MM.1S (cell line): Measurements from ENCODE around the gene TMEM134.

ENCODE experiments used
- DNase-seq: peaks from one replicate; pipeline ENCODE4 v3.0.0-alpha.2; 2015
- H2AFZ ChIP-seq: fragments of 300-600 bp; sonication (generic); 2 replicates; pipeline ENCODE4 v1.6.0; 2016; ENCODE audit warnings: antibody characterized with exemption, low read length
- H3F3A ChIP-seq: fragments of 300-600 bp; sonication (generic); 2 replicates; pipeline ENCODE4 v1.6.1; 2016; ENCODE audit warnings: mild to moderate bottlenecking, antibody characterized with exemption, low read length, moderate library complexity, mixed read lengths; ENCODE audit not compliant: insufficient read depth
- H3K27ac ChIP-seq: fragments of 300-600 bp; sonication (generic); 2 replicates; pipeline ENCODE4 v1.5.1; 2016; ENCODE audit warnings: mild to moderate bottlenecking, low read length
- H3K27me3 ChIP-seq: fragments of 300-600 bp; sonication (generic); replicated peaks from 2 replicates; pipeline ENCODE4 v1.6.0; 2016; ENCODE audit warnings: low read length; ENCODE audit not compliant: insufficient read depth
- H3K36me3 ChIP-seq: fragments of 300-600 bp; sonication (generic); replicated peaks from 2 replicates; pipeline ENCODE4 v1.6.1; 2016; ENCODE audit warnings: mild to moderate bottlenecking, low read length, mixed read lengths; ENCODE audit not compliant: insufficient read depth
- H3K4me1 ChIP-seq: fragments of 300-600 bp; sonication (generic); 2 replicates; pipeline ENCODE4 v1.6.1; 2016; ENCODE audit warnings: low read length, mixed read lengths
- H3K4me2 ChIP-seq: fragments of 300-600 bp; sonication (generic); 2 replicates; pipeline ENCODE4 v1.6.0; 2016; ENCODE audit warnings: low read depth, low read length
- H3K4me3 ChIP-seq: fragments of 300-600 bp; sonication (generic); 2 replicates; pipeline ENCODE4 v1.5.1; 2016; ENCODE audit warnings: low read length, mixed read lengths
- H3K79me2 ChIP-seq: fragments of 300-600 bp; sonication (generic); 2 replicates; pipeline ENCODE4 v1.6.1; 2016; ENCODE audit warnings: mixed run types, low read length, mixed read lengths
- H3K9ac ChIP-seq: fragments of 300-600 bp; sonication (generic); 2 replicates; pipeline ENCODE4 v1.6.1; 2016; ENCODE audit warnings: low read length, mixed read lengths
- H3K9me2 ChIP-seq: fragments of 300-600 bp; sonication (generic); replicated peaks from 2 replicates; pipeline ENCODE4 v1.6.1; 2016; ENCODE audit warnings: mild to moderate bottlenecking, low read length, mixed read lengths; ENCODE audit not compliant: insufficient read depth
- H3K9me3 ChIP-seq: fragments of 300-600 bp; sonication (generic); replicated peaks from 2 replicates; pipeline ENCODE4 v1.6.1; 2016; ENCODE audit warnings: mild to moderate bottlenecking, low read length, mixed read lengths; ENCODE audit not compliant: insufficient read depth
- H4K20me1 ChIP-seq: fragments of 300-600 bp; sonication (generic); 2 replicates; pipeline ENCODE4 v1.6.1; 2016; ENCODE audit warnings: mild to moderate bottlenecking, low read length, moderate library complexity, mixed read lengths; ENCODE audit not compliant: insufficient read depth
- EZH2 ChIP-seq: fragments of 300-600 bp; sonication (generic); optimal IDR thresholded peaks from 2 replicates; pipeline ENCODE3; 2017; ENCODE audit warnings: low read depth, mild to moderate bottlenecking, antibody characterized with exemption, low read length, mixed read lengths
- EZH2phosphoT487 ChIP-seq: fragments of 300-600 bp; sonication (generic); IDR thresholded peaks from 2 replicates; pipeline ENCODE4 v1.6.1; 2018; ENCODE audit warnings: antibody characterized with exemption, low read length
- TF ChIP-seq, protein P1 (sequence below): fragments of 300-600 bp; sonication (generic); IDR thresholded peaks from 2 replicates; pipeline ENCODE4 v1.5.1; 2016; ENCODE audit warnings: antibody characterized with exemption, low read length, mixed read lengths

The TMEM134 gene

DNA sequence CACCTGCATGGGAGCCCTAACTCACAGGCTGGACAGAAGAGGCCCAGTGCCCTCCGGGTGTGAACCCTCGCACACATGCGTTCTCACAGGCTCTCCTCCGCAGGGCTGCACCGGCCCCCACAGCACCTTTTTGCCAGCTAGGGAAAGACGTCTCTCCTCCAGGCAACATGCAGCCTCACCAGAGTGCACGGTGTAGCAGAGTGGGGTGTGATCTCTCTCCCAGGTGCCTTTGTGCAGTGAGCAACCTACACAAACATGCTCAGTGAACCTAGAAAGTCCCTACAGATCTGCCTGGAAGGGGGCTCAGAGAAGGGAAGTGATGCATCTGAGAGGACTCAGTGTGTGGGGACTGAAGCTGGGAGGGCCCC, 57.3 kb downstream of the TMEM134 start:
- peaks cover 19% of the 10 kb centered on the region for H3K4me1 ChIP-seq
- H3K27me3 ChIP-seq, result peaks cover 6% of the 10 kb centered on the region; the same call in 1 of the 2 replicates
- no peak overlapping the region for H3K4me3 ChIP-seq
- H3F3A ChIP-seq, result no peaks in the 10 kb centered on the region; the same call in 1 of the 2 replicates
- H3K36me3 ChIP-seq, result no peaks in the 10 kb centered on the region
- DNase-seq, result no peak
- H3K79me2 ChIP-seq, result no peaks in the 10 kb centered on the region
- no peak overlapping the region for H2AFZ ChIP-seq
- no peaks in the 10 kb centered on the region for H4K20me1 ChIP-seq
- no peak overlapping the region for H3K9ac ChIP-seq
- no peak overlapping the region for H3K27ac ChIP-seq
- TF ChIP-seq EZH2phosphoT487 (no peak), EZH2 (no peak)
- TF ChIP-seq, protein P1, sequence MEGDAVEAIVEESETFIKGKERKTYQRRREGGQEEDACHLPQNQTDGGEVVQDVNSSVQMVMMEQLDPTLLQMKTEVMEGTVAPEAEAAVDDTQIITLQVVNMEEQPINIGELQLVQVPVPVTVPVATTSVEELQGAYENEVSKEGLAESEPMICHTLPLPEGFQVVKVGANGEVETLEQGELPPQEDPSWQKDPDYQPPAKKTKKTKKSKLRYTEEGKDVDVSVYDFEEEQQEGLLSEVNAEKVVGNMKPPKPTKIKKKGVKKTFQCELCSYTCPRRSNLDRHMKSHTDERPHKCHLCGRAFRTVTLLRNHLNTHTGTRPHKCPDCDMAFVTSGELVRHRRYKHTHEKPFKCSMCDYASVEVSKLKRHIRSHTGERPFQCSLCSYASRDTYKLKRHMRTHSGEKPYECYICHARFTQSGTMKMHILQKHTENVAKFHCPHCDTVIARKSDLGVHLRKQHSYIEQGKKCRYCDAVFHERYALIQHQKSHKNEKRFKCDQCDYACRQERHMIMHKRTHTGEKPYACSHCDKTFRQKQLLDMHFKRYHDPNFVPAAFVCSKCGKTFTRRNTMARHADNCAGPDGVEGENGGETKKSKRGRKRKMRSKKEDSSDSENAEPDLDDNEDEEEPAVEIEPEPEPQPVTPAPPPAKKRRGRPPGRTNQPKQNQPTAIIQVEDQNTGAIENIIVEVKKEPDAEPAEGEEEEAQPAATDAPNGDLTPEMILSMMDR, result no peak
- H3K9me3 ChIP-seq, result no peaks in the 10 kb centered on the region
- H3K9me2 ChIP-seq, result no peaks in the 10 kb centered on the region
- no peak overlapping the region for H3K4me2 ChIP-seq
